DMS79 treated with DMSO at 0.1 percent for 48 hours (cell line): ENCODE measurements around the gene ATXN7.

Experiments used
- DNase-seq: peaks from one replicate; lab custom pipeline; 2025; lab: John Stamatoyannopoulos, UW

The ATXN7 gene

GRCh38 chr3:63905731-63906620 lies 42.3 kb downstream of the ATXN7 start:
- no peak for DNase-seq

GRCh38 chr3:63908081-63908736 lies 44.5 kb downstream of the ATXN7 start:
- no peak for DNase-seq

GRCh38 chr3:63908776-63909175 lies 45.1 kb downstream of the ATXN7 start:
- no peak for DNase-seq

GRCh38 chr3:63909431-63909830 lies 45.8 kb downstream of the ATXN7 start:
- DNase-seq: no peak

GRCh38 chr3:63910001-63910400 lies 46.3 kb downstream of the ATXN7 start:
- DNase-seq: no peak

- no peak for DNase-seq
Measured at GRCh38 chr3:63910891-63911290, 47.2 kb downstream of the ATXN7 start.

GRCh38 chr3:63911509-63911872 lies 47.8 kb downstream of the ATXN7 start:
- no peak for DNase-seq

GRCh38 chr3:63911873-63912767 lies 48.5 kb downstream of the ATXN7 start, which contains the start of gene SCAANT1:
SCAANT1 (minus strand) TSS chr3:63912383.
- DNase-seq: peak; percentile 5

GRCh38 chr3:63912768-63913588 lies 49.3 kb downstream of the ATXN7 start:
- no peak for DNase-seq

- DNase-seq: no peak
Measured at GRCh38 chr3:63914312-63914711, 50.6 kb downstream of the ATXN7 start.

- no peak for DNase-seq
Measured at GRCh38 chr3:63918321-63918720, 54.7 kb downstream of the ATXN7 start.

GRCh38 chr3:63920001-63920400 lies 56.3 kb downstream of the ATXN7 start:
- DNase-seq: no peak

- no peak for DNase-seq
Measured at GRCh38 chr3:63921741-63922482, 58.2 kb downstream of the ATXN7 start.

- DNase-seq: no peak
Measured at GRCh38 chr3:63922491-63923199, 59.0 kb downstream of the ATXN7 start.

- DNase-seq: no peak
Measured at GRCh38 chr3:63926309-63926708, 62.6 kb downstream of the ATXN7 start.

- no peak for DNase-seq
Measured at GRCh38 chr3:63927422-63928280, 64.0 kb downstream of the ATXN7 start.

- no peak for DNase-seq
Measured at GRCh38 chr3:63931290-63931689, 67.6 kb downstream of the ATXN7 start.

GRCh38 chr3:63932509-63933212 lies 69.0 kb downstream of the ATXN7 start:
- no peak for DNase-seq
